GM13977 (cell line): ENCODE results near the gene BNIPL.

Experiments used
- DNase-seq: peaks from one replicate; pipeline ENCODE4 v3.0.0; 2012; ENCODE audit warnings: low spot score
- in situ Hi-C: fragments of 300-500 bp; cut with MboI; formaldehyde crosslinking; loops from one replicate; pipeline ENCODE4 v1.12.0; 2022; ENCODE audit warnings: low sequenced_read_pairs, low pct_unique_long_range_greater_than_20kb, mixed read lengths, inconsistent platforms; ENCODE audit not compliant: unreplicated experiment
- TF ChIP-seq, protein P1 (sequence below): IDR thresholded peaks from 2 replicates; pipeline ENCODE4 v1.5.1; 2012; ENCODE audit warnings: mild to moderate bottlenecking, control low read depth; ENCODE audit not compliant: insufficient read depth; ENCODE audit errors: extremely low read depth, missing control alignments

The BNIPL gene

DNA sequence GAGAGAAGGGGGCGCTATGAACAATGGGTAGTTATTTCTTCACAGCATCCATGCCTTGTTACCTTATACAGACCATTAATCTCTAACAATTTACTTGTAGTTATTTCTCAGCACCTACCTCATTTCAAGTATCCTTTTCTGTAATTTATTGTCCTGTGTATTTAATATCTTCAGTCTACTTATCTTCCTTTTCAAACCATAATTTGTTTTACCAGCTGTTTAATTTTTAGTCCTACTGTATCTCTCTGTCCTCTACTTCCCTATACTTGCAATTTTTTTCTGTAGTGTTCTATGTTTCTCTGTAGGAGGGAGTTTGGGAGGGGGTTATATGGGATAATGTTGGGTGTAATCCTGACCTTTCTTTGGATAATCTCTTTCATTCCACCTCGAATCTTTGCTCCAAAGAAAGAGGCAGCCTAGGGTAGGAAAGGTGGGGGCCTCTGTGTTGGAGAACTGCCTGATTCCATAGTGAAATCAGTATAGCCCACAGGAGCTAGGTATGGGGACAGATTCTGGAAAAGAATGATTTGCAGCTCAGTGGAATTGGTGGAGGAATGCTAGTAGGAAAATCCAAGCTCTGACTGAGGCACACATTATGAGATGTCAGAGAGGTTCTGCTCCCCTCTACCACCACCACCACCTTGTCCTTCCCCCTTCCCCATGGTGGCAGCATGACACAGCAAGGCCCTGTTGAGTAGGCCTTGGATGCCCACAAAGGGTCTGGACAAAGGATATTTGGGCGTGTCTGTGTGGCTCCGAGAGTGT lies 24.5 kb downstream of the BNIPL start:
- in situ Hi-C loops: no loop called here
- no peak for DNase-seq
- TF ChIP-seq, protein P1, sequence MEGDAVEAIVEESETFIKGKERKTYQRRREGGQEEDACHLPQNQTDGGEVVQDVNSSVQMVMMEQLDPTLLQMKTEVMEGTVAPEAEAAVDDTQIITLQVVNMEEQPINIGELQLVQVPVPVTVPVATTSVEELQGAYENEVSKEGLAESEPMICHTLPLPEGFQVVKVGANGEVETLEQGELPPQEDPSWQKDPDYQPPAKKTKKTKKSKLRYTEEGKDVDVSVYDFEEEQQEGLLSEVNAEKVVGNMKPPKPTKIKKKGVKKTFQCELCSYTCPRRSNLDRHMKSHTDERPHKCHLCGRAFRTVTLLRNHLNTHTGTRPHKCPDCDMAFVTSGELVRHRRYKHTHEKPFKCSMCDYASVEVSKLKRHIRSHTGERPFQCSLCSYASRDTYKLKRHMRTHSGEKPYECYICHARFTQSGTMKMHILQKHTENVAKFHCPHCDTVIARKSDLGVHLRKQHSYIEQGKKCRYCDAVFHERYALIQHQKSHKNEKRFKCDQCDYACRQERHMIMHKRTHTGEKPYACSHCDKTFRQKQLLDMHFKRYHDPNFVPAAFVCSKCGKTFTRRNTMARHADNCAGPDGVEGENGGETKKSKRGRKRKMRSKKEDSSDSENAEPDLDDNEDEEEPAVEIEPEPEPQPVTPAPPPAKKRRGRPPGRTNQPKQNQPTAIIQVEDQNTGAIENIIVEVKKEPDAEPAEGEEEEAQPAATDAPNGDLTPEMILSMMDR: no peak

DNA sequence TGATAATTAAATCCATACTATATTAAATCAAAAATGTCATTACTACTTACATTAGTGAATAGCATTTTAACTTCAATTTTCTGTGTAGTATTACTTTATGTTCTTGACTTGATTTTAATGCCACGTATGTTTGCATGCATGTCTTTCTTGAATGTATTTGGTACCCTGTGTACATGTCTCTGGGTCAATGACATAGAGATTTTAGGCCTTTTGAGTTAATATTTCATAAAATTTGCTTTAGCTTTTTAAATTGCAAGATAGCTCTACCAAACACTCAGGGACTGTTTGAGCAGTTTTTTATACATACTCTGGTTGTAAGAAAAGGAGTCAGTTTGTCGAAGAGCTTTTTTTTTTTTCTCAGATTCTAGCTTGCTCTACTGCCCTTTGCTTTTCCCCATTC lies 25.3 kb downstream of the BNIPL start:
- TF ChIP-seq, protein P1: no peak
- in situ Hi-C loops: no loop called here
- no peak for DNase-seq

DNA sequence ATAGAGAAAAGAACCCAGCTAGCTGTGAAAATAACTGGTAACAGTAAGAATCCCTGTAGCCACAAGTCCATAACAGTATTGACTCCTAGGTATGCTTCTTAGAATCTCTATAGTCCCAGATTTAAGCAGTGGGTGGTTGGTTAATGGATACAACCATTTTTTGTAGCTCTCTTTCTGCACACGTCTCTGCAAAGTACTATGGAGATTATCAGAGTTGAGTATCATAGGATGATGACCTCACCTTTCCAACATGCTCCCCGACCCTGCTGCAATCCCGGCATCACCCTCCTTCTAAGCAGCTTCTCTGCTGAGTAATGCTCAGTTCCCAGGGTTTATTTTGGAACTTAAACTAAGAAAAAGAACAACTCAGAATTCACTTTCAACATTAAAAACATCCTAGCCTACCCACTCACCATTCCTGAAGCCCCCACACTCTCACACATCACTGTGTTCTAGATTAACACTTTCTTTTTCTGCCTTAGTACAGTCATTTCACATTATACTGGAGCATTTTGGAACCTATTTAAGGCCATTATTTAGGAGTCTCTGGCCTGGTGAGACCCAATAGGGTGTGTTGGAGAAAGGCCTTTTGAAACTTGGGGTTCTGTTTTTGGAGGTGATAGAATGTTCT lies 26.5 kb downstream of the BNIPL start:
- no peak for DNase-seq
- TF ChIP-seq, protein P1: no peak
- in situ Hi-C loops: no loop called here

DNA sequence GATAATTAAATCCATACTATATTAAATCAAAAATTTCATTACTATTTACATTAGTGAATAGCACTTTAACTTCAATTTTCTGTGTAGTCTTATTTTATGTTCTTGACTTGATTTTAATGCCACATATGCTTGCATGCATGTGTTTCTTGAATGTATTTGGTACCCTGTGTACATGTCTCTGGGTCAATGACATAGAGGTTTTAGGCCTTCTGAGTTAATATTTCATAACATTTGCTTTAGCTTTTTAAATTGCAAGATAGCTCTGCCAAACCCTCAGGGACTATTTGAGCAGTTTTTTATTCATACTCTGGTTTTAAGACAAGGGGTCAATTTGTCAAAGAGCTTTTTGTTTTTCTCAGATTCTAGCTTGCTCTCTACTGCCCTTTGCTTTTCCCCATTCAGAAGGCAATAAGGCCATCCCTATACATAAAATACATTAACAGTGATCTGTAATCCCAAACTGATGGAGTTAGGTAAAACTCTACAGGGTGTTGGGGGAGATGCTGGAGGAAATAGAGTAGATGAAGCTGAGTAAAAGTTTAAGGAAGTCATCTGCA lies 28.8 kb downstream of the BNIPL start:
- in situ Hi-C loops: no loop called here
- TF ChIP-seq, protein P1: no peak
- no peak for DNase-seq

DNA sequence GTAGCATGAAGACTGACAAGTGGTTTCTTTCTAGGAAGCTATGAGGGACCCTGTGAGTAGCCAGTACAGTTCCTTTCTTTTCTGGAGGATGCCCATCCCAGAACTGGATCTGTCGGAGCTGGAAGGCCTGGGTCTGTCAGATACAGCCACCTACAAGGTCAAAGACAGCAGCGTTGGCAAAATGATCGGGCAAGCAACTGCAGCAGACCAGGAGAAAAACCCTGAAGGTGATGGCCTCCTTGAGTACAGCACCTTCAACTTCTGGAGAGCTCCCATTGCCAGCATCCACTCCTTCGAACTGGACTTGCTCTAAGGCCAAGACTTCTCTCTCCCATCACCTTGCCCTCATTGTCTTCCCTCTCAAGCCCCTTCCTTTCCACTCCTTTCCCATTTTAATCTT lies 30.8 kb downstream of the BNIPL start:
- no peak for DNase-seq
- in situ Hi-C loops: no loop called here
- TF ChIP-seq, protein P1: no peak

DNA sequence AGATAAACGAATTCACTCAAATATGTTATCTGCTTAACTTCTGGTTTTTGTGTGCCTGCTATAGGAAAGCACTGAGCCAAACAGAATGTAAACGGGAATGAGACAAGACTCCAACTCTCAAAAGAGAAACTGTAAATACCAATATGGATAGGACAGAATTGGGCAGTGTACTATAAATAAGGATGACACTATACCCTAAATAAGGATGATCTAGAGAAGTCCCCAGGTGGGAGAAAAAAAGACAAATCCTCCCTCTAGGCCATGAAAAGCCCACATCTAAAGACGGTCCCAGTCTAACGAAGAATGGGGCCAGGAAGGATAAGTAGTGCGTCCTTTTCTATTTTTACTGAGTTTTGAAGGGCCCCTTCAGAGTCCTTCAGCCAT lies 32.7 kb downstream of the BNIPL start:
- TF ChIP-seq, protein P1: no peak
- no peak for DNase-seq
- in situ Hi-C loops: no loop called here
